Measurements from ENCODE around the gene CLCA4.

GRCh38 chr1:86619313-86619712 lies 72.4 kb downstream of the CLCA4 start:
- TF ChIP-seq POLR2A (IDR thresholded peaks at IDR 0.05), result no peak
- no peak for TF ChIP-seq CTCF (IDR thresholded peaks at IDR 0.05 in 8 of 11, conservative IDR thresholded peaks at IDR 0.05 in 3 of 11)

All from spleen (tissue), 7 donors.